Stimulated activated CD4-positive, alpha-beta T cell treated with anti-CD3 and anti-CD28 coated beads, Interleukin-4, amount 100 ng/mL, for 24 hours (primary cell): ENCODE results near the gene DLGAP1.
A peak's percentile ranks its signal among the peaks of the same experiment; 100 is the strongest.
"Not testable (repeated sequence)": the region's sequence is repeated elsewhere in the genome, so short reads cannot be mapped to it uniquely, and the experiment has no call there.

Experiments
- DNase-seq: peaks from one replicate; pipeline ENCODE4 v3.0.0-alpha.2; 2020

DLGAP1 gene

GRCh38 chr18:3665780-3666525, 789.2 kb downstream of the DLGAP1 start:
- peak; percentile 79 for DNase-seq

- DNase-seq: no peak
These were observed 789.9 kb downstream of the DLGAP1 start for GRCh38 chr18:3665204-3665603.

GRCh38 chr18:3664563-3665178, 790.4 kb downstream of the DLGAP1 start:
- DNase-seq: no peak

- DNase-seq: no peak
These were observed 791.1 kb downstream of the DLGAP1 start for GRCh38 chr18:3663870-3664512.

GRCh38 chr18:3661989-3662388, 793.1 kb downstream of the DLGAP1 start:
- no peak for DNase-seq

- no peak for DNase-seq
These were observed 794.2 kb downstream of the DLGAP1 start for GRCh38 chr18:3660739-3661515.

GRCh38 chr18:3658529-3658928, 796.6 kb downstream of the DLGAP1 start:
- DNase-seq: no peak

- DNase-seq: no peak
These were observed 799.7 kb downstream of the DLGAP1 start for GRCh38 chr18:3655254-3656050.

GRCh38 chr18:3654442-3655253, 800.5 kb downstream of the DLGAP1 start:
- no peak for DNase-seq

GRCh38 chr18:3653851-3654441, 801.2 kb downstream of the DLGAP1 start:
- DNase-seq: no peak

GRCh38 chr18:3653263-3653850, 801.8 kb downstream of the DLGAP1 start:
- no peak for DNase-seq

GRCh38 chr18:3652380-3653262, 802.5 kb downstream of the DLGAP1 start:
- DNase-seq: peak; percentile 78

GRCh38 chr18:3651266-3651665, 803.8 kb downstream of the DLGAP1 start:
- no peak for DNase-seq

- DNase-seq: not testable (repeated sequence)
These were observed 804.5 kb downstream of the DLGAP1 start for GRCh38 chr18:3650521-3651042.

- DNase-seq: no peak
These were observed 805.3 kb downstream of the DLGAP1 start for GRCh38 chr18:3649633-3650426.

GRCh38 chr18:3649135-3649632, 805.9 kb downstream of the DLGAP1 start:
- no peak for DNase-seq

- DNase-seq: no peak
These were observed 806.5 kb downstream of the DLGAP1 start for GRCh38 chr18:3648641-3649040.

GRCh38 chr18:3648200-3648599, 806.9 kb downstream of the DLGAP1 start:
- no peak for DNase-seq
